NT2/D1 (cell line): ENCODE measurements around the gene CHST8.

Experiments
- SUZ12 ChIP-seq: IDR thresholded peaks from 2 replicates; pipeline ENCODE4 v1.6.1; 2011; ENCODE audit not compliant: insufficient read length, insufficient read depth; ENCODE audit errors: extremely low read depth
- YY1 ChIP-seq: IDR thresholded peaks from 2 replicates; pipeline ENCODE4 v1.6.1; 2011; ENCODE audit not compliant: insufficient read length, insufficient read depth
- ZNF274 ChIP-seq: IDR thresholded peaks from 2 replicates; pipeline ENCODE4 v1.6.1; 2011; ENCODE audit warnings: mild to moderate bottlenecking, low read depth, low read length

DNA sequence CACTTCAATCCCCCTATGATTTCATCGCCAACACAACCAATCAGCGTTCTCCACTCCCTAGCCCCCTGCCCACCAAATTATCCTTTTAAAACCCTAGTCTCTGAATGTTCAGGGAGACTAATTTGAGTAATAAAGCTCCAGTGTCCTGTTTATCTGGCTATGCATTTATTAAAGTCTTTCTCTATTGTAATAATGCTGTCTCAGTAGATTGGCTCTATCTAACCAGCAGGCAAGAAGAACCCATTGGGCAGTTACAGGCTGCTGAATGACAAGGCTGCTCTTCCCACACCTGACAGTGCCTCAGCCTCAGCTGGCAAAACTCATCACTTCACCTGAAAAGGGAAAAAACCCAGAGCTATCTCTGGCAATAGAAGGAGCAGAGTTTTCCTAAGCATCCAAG, 20.2 kb upstream of the CHST8 start:
- TF ChIP-seq ZNF274 (no peak), YY1 (no peak), SUZ12 (no peak)
